Right kidney (tissue), 1 donor: ENCODE results near the gene SP7.
"Not testable (repeated sequence)": the region's sequence is repeated elsewhere in the genome, so short reads cannot be mapped to it uniquely, and the experiment has no call there.

ENCODE experiments used
- DNase-seq: peaks from one replicate; pipeline ENCODE4 v3.0.0-alpha.2; 2016

Gene SP7

DNA sequence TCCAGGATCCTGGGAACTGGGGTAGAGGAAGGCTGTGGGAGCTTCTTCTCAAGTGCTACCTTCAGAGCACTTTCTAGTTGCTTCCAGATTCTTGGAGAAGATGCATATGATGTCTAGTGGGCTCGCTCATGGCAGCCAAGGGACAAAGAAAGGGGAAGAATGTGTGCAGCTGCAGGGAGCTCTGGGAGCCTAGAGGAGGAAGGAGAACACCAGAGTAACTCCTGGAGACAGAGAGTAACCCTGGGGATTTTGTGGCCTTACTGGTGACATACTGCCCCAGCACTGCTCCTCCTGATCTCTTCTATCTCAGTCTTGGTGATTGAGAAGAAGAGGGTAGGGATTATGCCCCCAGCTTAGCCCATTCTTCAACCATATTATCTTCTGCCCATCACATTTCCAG, 10.3 kb upstream of the SP7 start:
- DNase-seq, result no peak

DNA sequence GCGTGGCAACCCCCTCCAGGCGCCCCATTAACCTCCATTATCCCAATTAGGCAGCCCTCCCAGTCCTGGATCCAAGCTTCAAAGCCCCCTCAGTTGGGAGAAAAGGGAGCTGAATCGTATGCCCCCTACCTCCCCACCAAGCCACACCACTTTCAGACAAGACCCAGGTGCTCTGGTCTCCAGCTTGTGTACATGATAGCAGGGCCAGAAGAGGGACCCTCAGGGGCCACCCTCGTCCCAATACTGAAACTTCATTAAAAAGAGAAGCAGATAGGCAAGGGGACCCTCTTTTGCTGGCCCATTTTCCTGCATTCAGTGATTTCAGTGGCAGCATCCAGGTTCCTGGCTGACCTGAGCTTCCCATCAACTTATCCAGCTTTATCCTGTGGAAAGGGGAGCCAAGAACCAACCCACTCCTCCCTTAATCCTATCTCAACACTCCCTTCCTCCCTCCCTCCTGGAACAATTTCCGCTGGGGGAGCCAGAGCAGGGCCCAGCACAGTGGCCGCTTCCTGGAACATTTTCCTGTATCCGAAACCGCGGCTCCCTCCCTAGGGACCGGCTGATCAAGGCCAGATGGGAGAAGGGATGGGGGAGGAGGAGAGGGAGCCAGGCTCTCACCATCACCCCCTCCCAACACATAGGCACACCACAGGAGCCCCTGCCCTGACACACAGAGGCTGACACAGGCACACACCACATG, 9.5 kb upstream of the SP7 start:
- DNase-seq, result peak; percentile 37

DNA sequence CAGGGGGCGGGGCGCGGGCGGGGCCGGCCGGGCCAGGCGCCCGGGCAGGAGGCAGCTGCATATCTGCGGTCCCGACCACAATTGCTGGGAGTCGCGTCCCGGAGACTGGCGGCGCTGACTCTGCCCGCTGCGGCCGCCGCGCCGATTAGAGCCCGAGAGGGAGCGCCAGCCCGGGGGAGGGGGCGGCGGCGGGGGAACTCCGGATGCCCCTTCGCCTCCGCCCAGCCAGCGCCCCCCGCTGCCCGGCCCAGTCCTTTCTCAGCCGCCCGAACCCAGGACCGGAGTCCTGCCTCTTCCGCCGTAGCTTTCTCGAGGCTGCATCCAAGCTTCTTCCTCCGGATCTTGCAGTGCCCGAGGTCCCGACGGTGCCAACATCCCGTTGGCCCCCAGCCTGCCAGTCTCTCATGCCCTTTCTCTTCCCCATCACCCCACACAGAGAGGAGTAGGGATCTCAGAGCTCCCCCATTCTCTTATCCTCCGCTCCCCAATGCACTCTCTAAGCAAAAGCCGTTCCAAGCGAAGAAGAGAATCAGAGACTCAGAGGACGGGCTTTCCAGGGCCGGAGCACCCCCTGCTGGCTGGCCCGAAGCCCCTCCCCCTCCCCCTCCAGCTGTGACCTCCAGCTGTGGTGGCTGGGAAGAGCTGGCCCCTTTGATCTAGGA, 8.8 kb upstream of the SP7 start:
- peak; percentile 88 for DNase-seq

DNA sequence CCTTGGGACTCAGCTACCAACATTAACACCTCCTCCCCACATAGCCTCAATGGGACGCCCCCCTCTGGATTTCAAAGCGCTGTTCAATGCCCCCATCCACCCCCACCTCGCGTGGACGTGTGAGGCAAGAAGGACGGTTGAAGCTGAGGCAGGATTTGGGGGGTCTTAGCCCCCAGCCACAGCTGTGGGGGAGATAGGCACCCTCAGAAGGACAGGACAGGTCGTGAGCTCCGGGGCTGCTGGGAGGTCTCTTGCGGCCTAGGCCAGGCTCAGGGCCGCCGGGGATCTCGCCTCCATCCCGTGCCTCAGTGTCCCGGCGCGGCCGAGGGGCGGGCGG, 8.3 kb upstream of the SP7 start:
- peak; percentile 31 for DNase-seq

DNA sequence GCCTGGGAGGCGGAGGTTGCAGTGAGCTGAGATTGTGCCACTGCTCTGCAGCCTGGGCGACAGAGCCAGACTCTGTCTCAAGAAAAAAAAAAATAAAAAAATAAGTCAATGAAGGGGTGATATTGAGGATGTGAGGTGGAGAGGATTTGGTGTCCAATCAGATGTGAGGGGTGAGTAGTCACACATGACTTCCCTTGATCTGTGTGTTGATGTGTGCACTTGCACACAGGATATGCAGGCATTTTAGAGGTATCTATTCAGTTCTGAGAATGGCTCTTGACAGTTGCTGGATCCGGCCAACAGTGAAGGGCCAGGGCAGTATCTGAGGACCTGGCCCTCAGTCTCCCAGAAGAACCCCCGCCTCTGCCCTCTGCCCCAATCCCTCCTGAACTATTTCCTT, 7.8 kb upstream of the SP7 start:
- DNase-seq, result no peak

DNA sequence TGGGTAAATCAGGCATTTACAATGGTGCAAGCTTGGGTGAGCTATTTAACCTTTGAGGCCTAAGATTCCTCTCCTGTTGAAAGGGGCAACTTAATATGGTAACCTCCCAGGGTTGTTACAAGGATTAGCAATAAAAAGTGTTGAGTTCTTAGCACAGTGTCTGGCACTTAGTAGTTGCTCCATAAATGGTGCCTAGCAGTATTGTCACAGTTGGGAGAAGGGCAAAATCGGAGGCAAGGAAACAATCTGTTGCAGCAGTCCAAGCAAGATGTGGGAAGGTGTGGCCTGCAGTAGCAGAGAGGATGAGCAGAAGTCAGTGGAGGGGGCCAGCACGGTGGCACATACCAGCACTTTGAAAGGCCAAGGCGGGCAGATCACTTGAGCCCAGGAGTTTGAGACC, 7.3 kb upstream of the SP7 start:
- no peak for DNase-seq

DNA sequence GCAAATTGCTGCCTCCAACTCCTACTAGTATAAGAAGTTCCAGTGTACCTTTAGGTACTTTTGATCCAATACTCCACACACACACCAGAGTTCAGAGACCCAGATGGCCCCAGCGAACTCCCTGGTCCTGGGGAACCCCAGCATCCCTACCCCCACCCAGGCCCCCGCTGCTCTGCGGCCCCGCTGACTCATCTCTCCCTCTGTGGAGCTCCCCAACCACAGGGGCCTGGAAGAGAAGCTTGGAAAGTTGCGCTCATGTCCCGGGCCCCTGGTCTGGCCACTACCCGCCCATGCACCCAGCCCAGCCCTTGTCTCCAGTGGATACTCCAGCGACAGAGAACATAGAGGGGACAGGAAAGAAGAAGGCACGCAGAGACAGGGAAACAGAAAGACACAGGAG, 4.2 kb upstream of the SP7 start:
- DNase-seq, result no peak

DNA sequence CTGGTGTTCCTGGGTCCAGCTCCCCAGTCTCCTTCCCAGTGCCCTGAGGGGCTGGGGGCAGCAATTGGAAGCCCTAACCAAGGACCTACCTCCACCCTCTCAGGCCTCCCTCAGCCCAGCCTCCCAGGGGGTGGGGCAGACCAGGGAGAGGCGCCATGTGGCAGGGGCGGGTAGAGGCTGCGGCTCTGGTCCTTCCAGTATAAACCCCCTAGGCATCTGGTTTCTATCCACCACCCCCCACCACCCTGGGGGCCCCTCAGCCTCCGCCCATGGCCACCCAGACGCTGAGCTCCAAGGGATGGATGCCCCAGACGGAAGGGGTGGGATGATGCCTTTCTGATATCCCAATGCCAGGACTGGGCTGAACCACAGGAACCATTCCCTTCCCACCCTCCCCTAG, 2.8 kb upstream of the SP7 start:
- DNase-seq, result no peak

DNA sequence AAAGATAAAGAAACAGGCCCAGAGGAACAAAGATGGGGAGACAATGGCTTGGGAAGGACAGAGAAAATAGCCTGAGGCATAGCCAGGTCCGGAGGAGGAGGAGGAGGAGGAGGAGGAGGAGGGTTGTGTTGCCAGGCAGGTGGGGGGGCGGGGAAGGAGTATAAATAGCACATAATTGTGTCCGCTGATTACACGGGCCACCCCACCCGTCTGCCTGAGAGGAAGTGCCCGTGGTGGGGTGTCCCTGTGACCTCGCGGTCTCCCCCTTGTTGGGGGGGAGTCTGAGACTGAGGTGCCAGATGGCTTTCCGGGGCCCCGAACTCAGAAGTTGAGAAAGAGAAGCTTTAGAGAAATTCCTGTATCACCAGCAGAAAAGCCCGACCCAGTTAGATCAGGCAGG, 1.9 kb upstream of the SP7 start:
- DNase-seq, result no peak

DNA sequence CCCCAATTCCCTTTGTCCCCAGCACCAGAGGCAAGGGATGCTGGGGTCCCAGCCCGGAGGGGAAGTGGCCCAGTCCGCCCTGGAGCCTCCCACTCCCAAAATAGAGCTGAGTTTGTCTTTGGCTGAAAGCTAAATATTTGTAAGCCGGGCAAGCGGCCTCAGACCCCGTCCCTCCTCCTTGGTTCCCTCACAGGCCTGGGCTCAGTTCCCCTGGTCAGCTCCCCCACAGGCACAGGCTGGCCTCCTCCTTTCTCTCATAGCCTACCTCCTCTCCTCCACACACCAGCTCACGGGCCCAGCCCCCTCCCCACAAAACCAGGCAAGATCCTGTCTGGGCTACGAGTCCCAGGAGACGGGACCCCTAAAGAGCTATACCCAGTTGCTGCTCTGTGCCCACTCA, 1.3 kb downstream of the SP7 start:
- no peak for DNase-seq

DNA sequence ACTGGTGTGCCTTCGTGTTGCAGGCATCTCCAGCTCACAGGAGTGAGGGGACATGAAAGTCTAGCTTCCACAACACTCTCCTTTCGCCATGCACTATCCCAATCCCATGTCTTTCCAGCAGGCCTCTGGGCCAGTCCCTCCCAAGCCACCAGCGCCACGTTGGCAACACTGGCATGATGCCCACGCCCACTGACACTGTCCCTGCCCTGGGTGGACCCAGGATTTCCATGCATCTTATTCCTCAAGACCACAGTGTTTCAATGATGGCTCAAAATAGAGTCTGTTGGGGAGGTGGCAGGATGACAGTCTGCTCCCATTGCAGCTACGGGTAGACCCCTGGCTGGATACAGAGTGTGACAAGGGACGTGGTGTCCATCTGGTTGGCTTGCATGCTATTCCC, 2.3 kb downstream of the SP7 start:
- no peak for DNase-seq

DNA sequence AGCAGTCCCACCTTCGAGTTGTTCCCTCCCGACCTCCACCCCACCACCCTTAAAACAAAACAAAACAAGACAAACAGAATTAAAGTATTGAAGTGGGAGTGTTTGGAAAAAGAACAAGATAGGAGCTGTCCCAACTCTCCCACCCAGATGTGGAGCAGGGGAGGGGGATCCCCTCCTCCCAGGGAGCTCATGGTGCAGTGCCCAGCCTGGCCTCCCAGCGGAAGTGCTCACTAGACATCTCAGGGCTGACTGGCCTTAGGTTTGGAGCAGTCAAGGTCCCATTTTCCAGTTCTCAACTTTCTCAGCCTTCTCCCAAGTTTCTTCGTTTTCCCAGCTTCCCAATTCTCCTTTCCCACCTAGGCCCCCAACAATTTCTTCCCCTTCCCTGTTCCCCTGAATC, 2.9 kb downstream of the SP7 start:
- no peak for DNase-seq

DNA sequence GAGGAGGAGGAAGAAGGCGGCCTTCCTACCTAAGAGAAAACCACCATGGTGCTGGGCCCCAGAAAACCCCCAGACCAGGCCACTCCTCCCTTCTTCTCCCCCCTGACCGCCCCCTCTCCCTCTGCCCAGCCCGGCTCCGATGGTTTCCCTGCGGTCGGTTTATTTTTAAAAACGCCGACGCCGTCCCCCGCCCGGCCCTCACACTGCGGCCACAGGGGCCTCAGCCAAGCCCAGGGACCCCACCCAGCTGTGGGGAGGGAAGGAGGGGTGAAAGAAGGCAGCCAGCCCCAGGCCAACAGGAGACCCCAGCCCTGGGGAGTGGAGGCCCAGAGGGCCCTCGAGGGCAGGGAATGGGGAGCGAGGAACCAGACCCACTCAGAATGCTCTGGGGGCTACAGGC, 3.4 kb downstream of the SP7 start:
- DNase-seq, result no peak

DNA sequence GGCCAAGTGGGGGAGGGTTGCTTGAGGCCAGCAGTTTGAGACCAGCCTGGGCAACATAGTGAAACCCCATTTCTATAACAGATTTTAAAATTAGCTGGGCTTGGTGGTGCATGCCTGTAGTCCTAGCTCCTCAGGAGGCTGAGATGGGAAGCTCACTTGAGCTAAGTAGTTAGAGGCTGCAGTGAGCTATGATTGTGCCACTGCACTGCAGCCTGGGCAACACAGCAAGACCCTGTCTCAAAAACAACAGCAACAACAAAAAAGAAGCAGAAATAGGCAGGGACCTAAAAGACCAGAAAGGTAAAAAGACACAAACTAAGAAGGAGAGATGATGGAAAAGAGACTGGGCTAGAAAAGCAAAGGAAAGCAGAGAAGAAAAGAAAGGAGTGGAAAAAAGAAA, 3.8 kb downstream of the SP7 start:
- DNase-seq, result not testable (repeated sequence)

DNA sequence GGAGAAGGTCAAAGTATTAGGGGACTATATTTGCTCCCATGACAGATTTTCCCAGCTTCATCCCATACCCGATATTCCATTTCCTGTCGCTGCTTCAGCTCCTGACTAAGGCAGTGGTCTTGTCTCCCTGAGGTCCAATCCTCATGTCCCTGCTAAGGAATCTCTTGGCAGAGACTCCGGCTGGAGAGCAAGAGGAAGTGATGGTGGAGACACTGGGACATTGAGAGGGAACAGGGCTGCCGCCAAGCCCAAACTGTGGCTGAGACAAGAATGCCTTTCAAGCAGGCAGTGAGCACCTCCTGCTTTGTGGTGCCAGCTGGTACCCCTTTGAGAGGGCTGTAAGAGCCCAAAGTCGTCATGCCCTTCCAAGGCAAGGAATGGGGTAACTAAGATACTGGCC, 5.5 kb downstream of the SP7 start:
- no peak for DNase-seq

DNA sequence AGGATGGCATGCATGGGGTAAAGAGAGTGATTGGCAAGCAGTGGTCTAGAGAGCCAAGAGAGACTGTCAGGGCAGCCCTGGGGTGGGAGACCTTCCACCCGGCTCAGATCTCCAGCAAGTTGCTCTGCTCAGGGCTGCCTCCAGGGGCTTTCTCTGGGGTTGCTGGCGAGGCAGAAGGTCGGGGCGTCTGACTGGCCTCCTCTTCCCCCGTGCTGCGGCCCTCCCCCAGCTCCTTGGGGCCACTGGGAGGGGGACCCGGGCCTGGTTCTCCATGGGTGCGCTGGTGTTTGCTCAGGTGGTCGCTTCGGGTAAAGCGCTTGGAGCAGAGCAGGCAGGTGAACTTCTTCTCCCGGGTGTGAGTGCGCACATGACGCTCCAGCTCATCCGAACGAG, 8.1 kb downstream of the SP7 start:
- DNase-seq, result no peak

DNA sequence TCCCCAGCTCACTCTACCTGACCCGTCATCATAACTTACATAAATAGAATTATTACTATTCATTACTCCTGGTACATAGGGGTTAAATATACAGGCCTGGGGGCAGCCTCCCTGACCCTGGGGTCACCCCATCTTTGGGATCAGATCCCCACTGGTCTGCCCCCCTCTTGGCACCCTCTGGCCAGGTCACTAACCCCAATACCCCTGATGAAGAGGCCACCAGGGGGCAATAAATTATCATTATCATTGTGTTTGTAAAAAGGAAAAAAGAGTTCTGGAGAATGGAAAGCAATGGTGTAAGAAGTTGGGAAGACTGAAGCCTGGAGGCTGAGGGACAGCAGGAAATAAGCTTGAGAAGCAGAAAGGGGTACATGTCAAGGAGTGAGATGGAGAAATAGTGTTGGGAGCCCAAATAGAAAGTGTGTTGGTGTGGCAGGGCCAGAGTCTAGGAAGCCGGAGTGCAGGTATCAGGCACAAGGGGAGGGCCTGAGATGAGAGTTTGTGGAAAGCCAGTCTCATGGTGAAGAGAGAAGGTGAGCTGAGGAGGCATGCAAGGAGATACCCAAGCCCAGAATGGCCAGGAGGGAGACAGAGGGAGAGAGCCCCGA, 8.6 kb downstream of the SP7 start:
- no peak for DNase-seq

DNA sequence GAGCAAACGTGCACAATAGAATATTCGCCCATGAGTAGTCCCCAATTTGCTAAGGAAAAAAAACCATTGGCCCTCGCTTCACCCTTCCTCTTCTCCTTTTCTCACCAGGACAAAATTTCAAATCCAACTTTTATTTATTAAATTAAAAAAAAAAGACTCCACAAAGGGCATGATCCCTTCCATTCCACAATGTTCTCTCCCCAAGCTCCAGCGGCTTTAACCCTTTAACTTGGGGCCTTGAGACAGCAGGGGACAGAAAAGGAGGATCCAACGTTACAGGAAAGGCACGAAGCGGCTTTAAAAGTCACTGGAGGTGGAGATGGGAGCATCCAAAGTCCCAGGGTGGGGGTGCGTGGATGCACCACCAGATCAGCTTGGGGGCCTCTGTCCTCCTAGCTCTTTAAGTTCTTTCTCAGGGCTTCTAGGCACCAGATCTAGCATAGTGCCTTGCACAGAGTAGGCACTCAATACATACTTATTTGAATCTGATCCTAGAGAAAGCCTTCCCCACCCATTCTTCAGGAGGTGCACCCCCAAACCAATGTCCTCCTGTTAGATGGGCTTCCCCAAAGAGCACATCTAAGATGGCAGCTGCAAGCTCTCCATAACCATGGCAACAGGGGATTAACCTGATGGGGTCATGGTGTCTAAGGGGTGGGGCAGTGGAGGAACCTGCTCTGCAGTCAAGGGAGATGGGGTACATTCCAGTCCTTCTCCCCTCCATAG, 9.5 kb downstream of the SP7 start:
- no peak for DNase-seq

DNA sequence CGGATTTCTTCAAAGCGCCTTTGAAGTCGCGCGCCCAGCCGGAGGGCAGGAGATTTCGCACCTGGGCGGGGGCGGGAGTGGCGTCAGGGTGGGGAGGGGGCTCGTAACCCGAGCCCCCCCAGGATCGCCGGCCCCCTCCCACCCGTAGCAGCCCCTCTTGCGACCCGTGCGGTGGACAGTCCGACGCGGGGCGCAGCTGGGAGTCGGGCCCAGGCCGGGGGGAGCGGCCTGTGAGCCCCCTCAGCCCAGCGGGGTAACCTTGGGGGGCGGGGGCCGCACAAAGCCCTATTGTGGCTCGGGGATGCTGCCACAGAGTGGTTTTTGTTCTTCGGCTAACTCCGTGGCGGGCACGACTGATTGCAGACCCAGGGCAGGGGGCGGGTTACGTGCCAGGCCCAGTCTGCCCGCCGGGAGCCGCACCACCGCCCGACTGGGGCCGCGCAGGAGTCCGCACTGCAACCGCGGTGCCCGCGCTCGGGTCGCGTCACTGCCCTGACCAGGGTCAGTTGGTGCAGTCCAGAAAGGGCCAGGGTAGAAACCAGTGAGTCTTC, 10.6 kb downstream of the SP7 start:
- DNase-seq, result peak; percentile 85

DNA sequence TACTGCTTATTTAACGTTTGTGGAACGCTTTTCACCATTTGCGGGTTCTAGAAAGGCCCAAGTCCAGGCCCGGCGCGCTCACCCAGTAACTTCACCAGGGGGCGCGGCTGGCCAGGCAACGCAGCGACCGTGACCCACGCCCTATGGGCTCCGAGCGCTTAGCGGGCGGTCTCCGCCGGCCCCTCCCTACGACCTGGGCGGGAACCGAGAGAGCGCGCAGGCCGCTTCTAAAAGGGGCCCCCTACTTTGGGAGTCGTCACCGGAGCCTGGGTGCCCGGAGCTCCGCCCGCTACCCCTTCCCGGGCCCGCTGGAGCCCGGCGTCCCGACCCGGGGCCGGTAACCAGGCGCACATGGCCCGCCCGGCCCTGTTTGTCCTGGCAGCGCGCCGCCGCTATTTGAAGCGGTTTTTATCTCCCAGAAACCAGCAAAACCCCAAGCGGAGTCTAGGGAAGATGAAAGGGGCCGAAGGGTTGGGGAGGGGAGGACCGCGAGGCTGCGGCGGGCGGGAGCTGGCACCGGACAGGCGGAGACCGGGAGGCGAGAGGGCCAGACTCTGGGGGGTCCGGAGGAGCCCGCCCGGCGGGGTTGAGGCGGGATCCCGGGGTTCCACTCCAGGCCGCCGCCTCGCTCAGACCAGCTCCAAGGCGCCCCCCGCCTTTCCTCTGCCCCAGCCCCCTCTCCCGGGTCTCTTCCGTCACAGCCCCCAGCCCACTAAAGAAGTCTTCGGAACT, 11.2 kb downstream of the SP7 start:
- peak; percentile 98 for DNase-seq

DNA sequence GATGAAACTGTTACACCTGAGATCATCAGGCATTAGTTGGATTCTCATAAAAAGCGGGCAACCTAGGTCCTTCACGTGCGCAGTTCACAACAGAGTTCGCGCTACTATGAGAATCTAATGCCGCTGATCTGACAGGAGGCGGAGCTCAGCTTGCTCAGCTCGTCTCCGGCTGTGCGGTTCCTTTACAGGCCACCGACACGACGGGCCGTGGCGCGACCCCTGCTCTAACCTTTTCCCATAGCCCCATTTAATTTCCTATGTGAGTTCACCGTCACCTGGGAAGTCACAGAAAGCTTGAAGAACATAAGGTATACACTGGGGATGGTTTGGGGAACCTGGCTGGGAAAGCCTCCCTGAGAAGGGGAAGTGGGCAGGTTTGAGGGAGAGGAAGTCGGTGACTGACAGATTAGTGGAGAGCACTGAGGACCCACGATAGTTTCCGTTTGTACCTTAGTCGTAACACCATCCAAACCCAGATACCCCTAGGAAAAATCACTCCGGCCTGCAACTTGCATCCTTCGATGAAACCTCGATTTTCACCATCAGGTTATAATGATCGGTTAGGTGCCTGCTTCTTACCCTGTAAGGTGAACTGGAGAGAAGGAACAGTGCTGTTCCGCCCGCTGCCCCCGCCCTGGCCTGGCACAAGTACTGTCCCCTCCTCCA, 11.9 kb downstream of the SP7 start:
- no peak for DNase-seq
